ENCODE results near the gene INSIG1.

The INSIG1 gene

DNA sequence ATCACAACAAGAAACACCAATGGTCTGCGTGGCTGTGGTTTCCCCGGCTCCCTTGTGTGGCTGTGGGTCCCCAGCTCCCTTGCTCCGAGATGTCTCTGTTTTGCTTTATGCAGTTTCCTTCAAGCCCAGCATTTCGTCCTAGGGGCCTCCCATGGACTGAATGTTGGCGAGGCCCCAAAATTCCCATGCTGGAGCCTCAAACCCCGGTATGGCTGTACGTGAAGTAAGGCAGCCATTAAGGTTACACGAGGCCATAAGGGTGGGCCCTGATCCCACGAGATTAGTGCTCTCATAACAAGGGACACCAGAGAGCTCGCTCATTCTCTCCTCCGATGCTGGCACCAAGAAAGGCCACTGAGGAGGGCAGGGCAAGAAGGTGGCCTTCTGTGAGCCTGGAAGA lies 44.6 kb downstream of the INSIG1 start:
- Histone ChIP-seq H3K14ac (ENCODE audit: low read length) (no peak overlapping the region), H3K36me3 (replicated peaks in 1 of 2; ENCODE audit: control insufficient read depth in 2 of 2, insufficient read depth in 2 of 2, low read length in 2 of 2) (no peaks in the 10 kb centered on the region), H3K9ac (ENCODE audit: low read depth, low read length, poor library complexity) (no peak overlapping the region), H2AFZ (ENCODE audit: low read length) (no peak overlapping the region), H3K18ac (ENCODE audit: low read length) (peak overlapping the region; percentile 15), H3K79me1 (ENCODE audit: low read depth, low read length) (no peaks in the 10 kb centered on the region), H2BK15ac (ENCODE audit: low read length) (no peak overlapping the region), H2BK12ac (ENCODE audit: low read length) (no peak overlapping the region), H3K9me3 (replicated peaks in 1 of 2; ENCODE audit: control insufficient read depth in 2 of 2, insufficient read depth in 1 of 2, low read depth in 1 of 2, low read length in 2 of 2) (no peaks in the 10 kb centered on the region), H2BK120ac (ENCODE audit: low read depth, low read length) (no peak overlapping the region), H3K4me2 (ENCODE audit: insufficient read depth, low read length, poor library complexity, severe bottlenecking) (no peak overlapping the region), H2AK5ac (ENCODE audit: low read depth, low read length) (no peak overlapping the region), H3K4me3 (ENCODE audit: low read length in 2 of 2) (no peak overlapping the region), H2BK5ac (ENCODE audit: low read length) (no peak overlapping the region), H3K4me1 (ENCODE audit: control insufficient read depth in 2 of 2, insufficient read depth in 1 of 2, low read depth in 1 of 2, low read length in 2 of 2) (peaks cover 0 to 5% of the 10 kb centered on the region in 2 donors), H3K27ac (replicated peaks; ENCODE audit: low read length) (no peak overlapping the region), H3K27me3 (ENCODE audit: control insufficient read depth in 3 of 3, insufficient read depth in 3 of 3, low read depth in 1 of 3, low read length in 3 of 3) (peaks cover 0 to 28% (median 8%) of the 10 kb centered on the region in 3 experiments), H3K23ac (ENCODE audit: low read depth, low read length, poor library complexity) (no peak overlapping the region), H4K91ac (ENCODE audit: low read depth, low read length, poor library complexity) (no peak overlapping the region), H4K8ac (ENCODE audit: low read depth, low read length) (no peak overlapping the region), H3K4ac (ENCODE audit: low read length) (no peak overlapping the region)
- no CpG with 5 or more reads among the region's 11 CpGs for WGBS, 2 donors (ENCODE audit: extremely low coverage in 2 of 2, insufficient read length in 2 of 2, insufficient replicate concordance in 1 of 2)
- DNase-seq (ENCODE audit: low spot score) = no peak

DNA sequence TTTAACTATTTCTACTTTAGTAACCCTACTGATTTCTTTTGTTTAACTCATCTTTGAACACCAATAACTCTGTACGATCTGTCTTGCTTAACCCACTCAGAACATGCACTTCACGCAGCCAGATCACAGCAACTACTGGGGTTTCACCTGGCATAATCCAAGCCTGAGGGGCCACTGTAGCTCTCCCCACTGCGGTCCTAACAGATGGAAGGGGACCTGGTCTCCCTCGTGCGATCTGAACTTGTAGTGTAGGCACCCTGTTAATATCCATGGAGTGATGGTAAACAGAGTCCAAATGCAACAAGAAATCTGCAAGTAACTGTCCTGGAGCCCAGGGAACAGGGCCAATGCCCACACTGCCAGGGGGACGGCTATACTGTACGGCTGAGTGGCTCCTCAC lies 45.5 kb downstream of the INSIG1 start:
- peak overlapping the region; percentile 11 for H2BK15ac ChIP-seq (ENCODE audit: low read length)
- H3K18ac ChIP-seq (ENCODE audit: low read length) = peak overlapping the region; percentile 31
- no peak for DNase-seq (ENCODE audit: low spot score)
- H2AFZ ChIP-seq (ENCODE audit: low read length) = no peak overlapping the region
- H3K14ac ChIP-seq (ENCODE audit: low read length) = no peak overlapping the region
- no peak overlapping the region for H4K91ac ChIP-seq (ENCODE audit: low read depth, low read length, poor library complexity)
- H3K23ac ChIP-seq (ENCODE audit: low read depth, low read length, poor library complexity) = peak overlapping the region; percentile 16
- H3K4ac ChIP-seq (ENCODE audit: low read length) = no peak overlapping the region
- no peak overlapping the region for H3K4me2 ChIP-seq (ENCODE audit: insufficient read depth, low read length, poor library complexity, severe bottlenecking)
- H2BK5ac ChIP-seq (ENCODE audit: low read length) = no peak overlapping the region
- no peaks in the 10 kb centered on the region for H3K79me1 ChIP-seq (ENCODE audit: low read depth, low read length)
- H3K27me3 ChIP-seq (ENCODE audit: control insufficient read depth in 3 of 3, insufficient read depth in 3 of 3, low read depth in 1 of 3, low read length in 3 of 3) = peaks cover 0 to 22% (median 8%) of the 10 kb centered on the region in 3 experiments
- no peak overlapping the region for H3K27ac ChIP-seq (replicated peaks; ENCODE audit: low read length)
- no peak overlapping the region for H2BK12ac ChIP-seq (ENCODE audit: low read length)
- H2AK5ac ChIP-seq (ENCODE audit: low read depth, low read length) = no peak overlapping the region
- no peak overlapping the region for H3K9ac ChIP-seq (ENCODE audit: low read depth, low read length, poor library complexity)
- H3K36me3 ChIP-seq (replicated peaks in 1 of 2; ENCODE audit: control insufficient read depth in 2 of 2, insufficient read depth in 2 of 2, low read length in 2 of 2) = no peaks in the 10 kb centered on the region
- WGBS, 2 donors (ENCODE audit: extremely low coverage in 2 of 2, insufficient read length in 2 of 2, insufficient replicate concordance in 1 of 2) = no CpG with 5 or more reads among the region's 7 CpGs
- H4K8ac ChIP-seq (ENCODE audit: low read depth, low read length) = no peak overlapping the region
- H3K9me3 ChIP-seq (replicated peaks in 1 of 2; ENCODE audit: control insufficient read depth in 2 of 2, insufficient read depth in 1 of 2, low read depth in 1 of 2, low read length in 2 of 2) = no peaks in the 10 kb centered on the region
- H2BK120ac ChIP-seq (ENCODE audit: low read depth, low read length) = no peak overlapping the region
- no peak overlapping the region for H3K4me3 ChIP-seq (ENCODE audit: low read length in 2 of 2)
- peaks cover 0 to 5% of the 10 kb centered on the region in 2 donors for H3K4me1 ChIP-seq (ENCODE audit: control insufficient read depth in 2 of 2, insufficient read depth in 1 of 2, low read depth in 1 of 2, low read length in 2 of 2)

DNA sequence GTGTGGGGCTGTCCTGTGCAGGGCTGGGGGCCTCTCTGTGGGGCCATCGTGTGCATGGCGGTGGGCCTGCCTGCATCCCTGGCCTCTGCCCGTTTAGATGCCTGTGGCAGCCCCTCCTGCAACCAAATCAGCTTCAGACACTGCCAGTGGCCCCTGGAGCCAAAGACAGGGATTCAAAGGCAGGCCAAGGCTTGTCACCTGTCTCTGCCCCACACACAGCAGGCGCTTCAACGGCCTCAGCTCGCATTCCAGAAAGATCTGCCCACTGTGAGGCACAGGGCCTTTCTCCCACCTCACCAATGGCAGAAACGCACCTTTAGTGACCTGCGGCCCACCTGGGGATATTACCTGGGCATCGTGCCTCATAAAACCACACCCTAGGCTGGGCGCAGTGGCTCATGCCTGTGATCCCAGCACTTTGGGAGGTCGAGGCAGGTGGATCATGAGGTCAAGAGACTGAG lies 46.0 kb downstream of the INSIG1 start:
- Histone ChIP-seq H3K4me2 (ENCODE audit: insufficient read depth, low read length, poor library complexity, severe bottlenecking) (no peak overlapping the region), H3K4ac (ENCODE audit: low read length) (no peak overlapping the region), H3K18ac (ENCODE audit: low read length) (peak overlapping the region; percentile 31), H2AFZ (ENCODE audit: low read length) (no peak overlapping the region), H2BK120ac (ENCODE audit: low read depth, low read length) (no peak overlapping the region), H2AK5ac (ENCODE audit: low read depth, low read length) (no peak overlapping the region), H3K14ac (ENCODE audit: low read length) (peak overlapping the region; percentile 9), H2BK5ac (ENCODE audit: low read length) (no peak overlapping the region), H4K8ac (ENCODE audit: low read depth, low read length) (no peak overlapping the region), H3K9ac (ENCODE audit: low read depth, low read length, poor library complexity) (no peak overlapping the region), H3K79me1 (ENCODE audit: low read depth, low read length) (no peaks in the 10 kb centered on the region), H4K91ac (ENCODE audit: low read depth, low read length, poor library complexity) (no peak overlapping the region), H3K36me3 (replicated peaks in 1 of 2; ENCODE audit: control insufficient read depth in 2 of 2, insufficient read depth in 2 of 2, low read length in 2 of 2) (no peaks in the 10 kb centered on the region), H3K4me1 (ENCODE audit: control insufficient read depth in 2 of 2, insufficient read depth in 1 of 2, low read depth in 1 of 2, low read length in 2 of 2) (peaks cover 0 to 5% of the 10 kb centered on the region in 2 donors), H3K27me3 (ENCODE audit: control insufficient read depth in 3 of 3, insufficient read depth in 3 of 3, low read depth in 1 of 3, low read length in 3 of 3) (peaks cover 0 to 22% (median 8%) of the 10 kb centered on the region in 3 experiments), H3K23ac (ENCODE audit: low read depth, low read length, poor library complexity) (peak overlapping the region; percentile 16), H2BK12ac (ENCODE audit: low read length) (no peak overlapping the region), H3K9me3 (replicated peaks in 1 of 2; ENCODE audit: control insufficient read depth in 2 of 2, insufficient read depth in 1 of 2, low read depth in 1 of 2, low read length in 2 of 2) (no peaks in the 10 kb centered on the region), H3K27ac (replicated peaks; ENCODE audit: low read length) (no peak overlapping the region), H2BK15ac (ENCODE audit: low read length) (peak overlapping the region; percentile 11), H3K4me3 (ENCODE audit: low read length in 2 of 2) (no peak overlapping the region)
- no peak for DNase-seq (ENCODE audit: low spot score)
- whole genome bisulfite sequencing, 2 donors (ENCODE audit: extremely low coverage in 2 of 2, insufficient read length in 2 of 2, insufficient replicate concordance in 1 of 2) = no CpG with 5 or more reads among the region's 11 CpGs

DNA sequence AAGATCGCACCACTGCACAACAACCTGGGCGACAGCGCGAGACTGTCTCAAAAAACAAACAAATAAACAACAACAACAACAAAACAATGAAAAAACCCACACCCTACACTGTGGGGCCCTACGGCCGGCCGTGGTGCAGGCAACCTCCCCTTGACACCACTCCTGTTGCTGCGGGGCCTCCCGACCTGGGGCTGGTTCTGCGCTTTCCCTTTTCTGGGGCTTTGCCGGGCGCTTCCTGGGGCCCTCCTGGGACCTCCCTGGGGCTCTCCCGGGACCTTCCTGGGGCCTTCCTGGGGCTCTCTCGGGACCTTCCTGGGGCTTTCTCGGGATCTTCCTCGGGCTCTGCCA lies 46.6 kb downstream of the INSIG1 start:
- Histone ChIP-seq H3K27ac (replicated peaks; ENCODE audit: low read length) (no peak overlapping the region), H3K18ac (ENCODE audit: low read length) (no peak overlapping the region), H4K91ac (ENCODE audit: low read depth, low read length, poor library complexity) (no peak overlapping the region), H3K36me3 (replicated peaks in 1 of 2; ENCODE audit: control insufficient read depth in 2 of 2, insufficient read depth in 2 of 2, low read length in 2 of 2) (no peaks in the 10 kb centered on the region), H3K4me1 (ENCODE audit: control insufficient read depth in 2 of 2, insufficient read depth in 1 of 2, low read depth in 1 of 2, low read length in 2 of 2) (peaks cover 0 to 6% of the 10 kb centered on the region in 2 donors), H3K27me3 (ENCODE audit: control insufficient read depth in 3 of 3, insufficient read depth in 3 of 3, low read depth in 1 of 3, low read length in 3 of 3) (peaks cover 0 to 27% (median 8%) of the 10 kb centered on the region in 3 experiments), H3K79me1 (ENCODE audit: low read depth, low read length) (no peaks in the 10 kb centered on the region), H3K4me3 (ENCODE audit: low read length in 2 of 2) (no peak overlapping the region), H3K9ac (ENCODE audit: low read depth, low read length, poor library complexity) (no peak overlapping the region), H2AK5ac (ENCODE audit: low read depth, low read length) (no peak overlapping the region), H2BK120ac (ENCODE audit: low read depth, low read length) (no peak overlapping the region), H3K4ac (ENCODE audit: low read length) (no peak overlapping the region), H3K14ac (ENCODE audit: low read length) (no peak overlapping the region), H2BK15ac (ENCODE audit: low read length) (no peak overlapping the region), H3K9me3 (replicated peaks in 1 of 2; ENCODE audit: control insufficient read depth in 2 of 2, insufficient read depth in 1 of 2, low read depth in 1 of 2, low read length in 2 of 2) (no peaks in the 10 kb centered on the region), H2BK5ac (ENCODE audit: low read length) (no peak overlapping the region), H3K4me2 (ENCODE audit: insufficient read depth, low read length, poor library complexity, severe bottlenecking) (no peak overlapping the region), H2AFZ (ENCODE audit: low read length) (peak overlapping the region; percentile 100), H4K8ac (ENCODE audit: low read depth, low read length) (no peak overlapping the region), H2BK12ac (ENCODE audit: low read length) (no peak overlapping the region), H3K23ac (ENCODE audit: low read depth, low read length, poor library complexity) (no peak overlapping the region)
- no CpG with 5 or more reads among the region's 16 CpGs for WGBS, 2 donors (ENCODE audit: extremely low coverage in 2 of 2, insufficient read length in 2 of 2, insufficient replicate concordance in 1 of 2)
- DNase-seq (ENCODE audit: low spot score) = no peak

Data from neuronal stem cell (in vitro differentiated cells).